Glomerular endothelial cell (primary cell): ENCODE data around the gene DCLRE1C. TPM values are rescaled to one million over a fixed set of nuclear protein-coding genes. Genes with fewer than 3 reads are reported as not detected.
"Not testable (repeated sequence)": the region's sequence is repeated elsewhere in the genome, so short reads cannot be mapped to it uniquely, and the experiment has no call there.

Source experiments
- DNase-seq: peaks from one replicate; pipeline ENCODE4 v3.0.0-alpha.2; 2011; ENCODE audit warnings: low read depth, low spot score; ENCODE audit errors: extremely low read depth
- total RNA-seq: library from RNA; depleted of rRNA; stranded (reverse); fragments of >200 nt; gene quantifications from 2 replicates; pipeline ENCODE4 v1.2.3, GENCODE V29; 2015

Gene DCLRE1C
- total RNA-seq, 1 donor from 2014 or later: 6.9 TPM

GRCh38 chr10:14947268-14947667 is 6.6 kb downstream of the DCLRE1C start:
- no peak for DNase-seq

- no peak for DNase-seq
These were observed 8.8 kb downstream of the DCLRE1C start for GRCh38 chr10:14945108-14945507.

- DNase-seq: not testable (repeated sequence)
These were observed 11.0 kb downstream of the DCLRE1C start for GRCh38 chr10:14942950-14943338.

- not testable (repeated sequence) for DNase-seq
These were observed 11.5 kb downstream of the DCLRE1C start for GRCh38 chr10:14942147-14942949.

- not testable (repeated sequence) for DNase-seq
These were observed 14.9 kb downstream of the DCLRE1C start for GRCh38 chr10:14938971-14939370.

- no peak for DNase-seq
These were observed 17.3 kb downstream of the DCLRE1C start for GRCh38 chr10:14936584-14936983.

- DNase-seq: no peak
These were observed 23.3 kb downstream of the DCLRE1C start for GRCh38 chr10:14930610-14931009.

GRCh38 chr10:14926722-14927416 is 27.0 kb downstream of the DCLRE1C start:
- DNase-seq: no peak

- DNase-seq: no peak
These were observed 27.8 kb downstream of the DCLRE1C start for GRCh38 chr10:14926061-14926470.

GRCh38 chr10:14925268-14925667 is 28.6 kb downstream of the DCLRE1C start:
- no peak for DNase-seq

GRCh38 chr10:14924013-14924412 is 29.9 kb downstream of the DCLRE1C start:
- DNase-seq: no peak

- DNase-seq: no peak
These were observed 34.9 kb downstream of the DCLRE1C start for GRCh38 chr10:14918964-14919363.

GRCh38 chr10:14917827-14918226 is 36.1 kb downstream of the DCLRE1C start:
- DNase-seq: no peak

GRCh38 chr10:14916600-14916999 is 37.3 kb downstream of the DCLRE1C start:
- no peak for DNase-seq

- no peak for DNase-seq
These were observed 42.1 kb downstream of the DCLRE1C start for GRCh38 chr10:14911801-14912200.

- DNase-seq: no peak
These were observed 42.9 kb downstream of the DCLRE1C start for GRCh38 chr10:14910953-14911352.

- no peak for DNase-seq
These were observed 44.8 kb downstream of the DCLRE1C start for GRCh38 chr10:14909101-14909500.

- not testable (repeated sequence) for DNase-seq
These were observed 46.3 kb downstream of the DCLRE1C start for GRCh38 chr10:14907591-14907990.

- DNase-seq: no peak
These were observed 47.1 kb downstream of the DCLRE1C start for GRCh38 chr10:14906765-14907164.

- no peak for DNase-seq
These were observed 48.0 kb downstream of the DCLRE1C start for GRCh38 chr10:14905890-14906289.

- no peak for DNase-seq
These were observed 49.0 kb downstream of the DCLRE1C start for GRCh38 chr10:14904864-14905263.

GRCh38 chr10:14904316-14904732 is 49.6 kb downstream of the DCLRE1C start:
- peak; percentile 18 for DNase-seq
